ENCODE results near the gene RALGAPA2. TPM values are rescaled to one million over a fixed set of nuclear protein-coding genes. Genes with fewer than 3 reads are reported as not detected.

The RALGAPA2 gene
- total and polyA plus RNA-seq, 8 donors, result 9.6 to 41.7 (median 24.5) TPM

DNA sequence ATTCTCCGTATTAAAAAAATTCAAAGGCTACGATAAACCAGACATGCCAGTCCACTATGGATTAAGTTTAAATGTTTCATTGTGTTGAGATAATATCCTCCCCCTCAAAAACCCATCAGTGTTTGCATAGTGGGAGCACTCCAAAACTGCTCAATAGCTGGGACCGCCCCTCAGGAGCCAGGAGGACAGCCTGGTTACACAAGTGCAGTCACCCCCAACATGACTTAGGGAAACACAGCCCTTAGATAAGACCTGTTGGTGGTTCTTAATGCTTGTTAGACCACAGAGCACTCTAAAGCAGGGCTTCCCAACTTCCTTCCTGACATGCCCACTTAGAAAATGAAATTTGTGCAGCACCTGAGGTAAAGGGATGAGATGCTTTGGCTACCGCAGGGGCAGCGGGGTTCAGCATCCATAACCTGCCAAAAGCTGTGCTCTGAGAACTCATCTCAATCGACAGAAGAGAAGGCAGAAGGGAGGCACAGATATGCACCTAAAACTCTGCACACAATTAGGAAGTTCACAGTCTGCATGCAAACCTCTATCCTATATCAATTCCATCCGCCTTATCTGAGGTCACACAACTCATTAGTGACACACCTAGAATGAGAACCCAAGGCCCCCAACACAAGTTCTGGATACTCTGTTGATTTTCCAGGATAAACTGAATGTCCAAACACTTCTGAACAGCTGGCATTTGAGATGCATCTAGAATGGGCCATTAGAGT lies 74.3 kb downstream of the RALGAPA2 start:
- TF ChIP-seq, protein P1, sequence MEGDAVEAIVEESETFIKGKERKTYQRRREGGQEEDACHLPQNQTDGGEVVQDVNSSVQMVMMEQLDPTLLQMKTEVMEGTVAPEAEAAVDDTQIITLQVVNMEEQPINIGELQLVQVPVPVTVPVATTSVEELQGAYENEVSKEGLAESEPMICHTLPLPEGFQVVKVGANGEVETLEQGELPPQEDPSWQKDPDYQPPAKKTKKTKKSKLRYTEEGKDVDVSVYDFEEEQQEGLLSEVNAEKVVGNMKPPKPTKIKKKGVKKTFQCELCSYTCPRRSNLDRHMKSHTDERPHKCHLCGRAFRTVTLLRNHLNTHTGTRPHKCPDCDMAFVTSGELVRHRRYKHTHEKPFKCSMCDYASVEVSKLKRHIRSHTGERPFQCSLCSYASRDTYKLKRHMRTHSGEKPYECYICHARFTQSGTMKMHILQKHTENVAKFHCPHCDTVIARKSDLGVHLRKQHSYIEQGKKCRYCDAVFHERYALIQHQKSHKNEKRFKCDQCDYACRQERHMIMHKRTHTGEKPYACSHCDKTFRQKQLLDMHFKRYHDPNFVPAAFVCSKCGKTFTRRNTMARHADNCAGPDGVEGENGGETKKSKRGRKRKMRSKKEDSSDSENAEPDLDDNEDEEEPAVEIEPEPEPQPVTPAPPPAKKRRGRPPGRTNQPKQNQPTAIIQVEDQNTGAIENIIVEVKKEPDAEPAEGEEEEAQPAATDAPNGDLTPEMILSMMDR (IDR thresholded peaks at IDR 0.05), result no peak
- Histone ChIP-seq H3K4me1 (no peaks in the 10 kb centered on the region), H3K27me3 (no peaks in the 10 kb centered on the region), H3K4me3 (no peak overlapping the region), H3K36me3 (peaks cover 0 to 41% (median 2%) of the 10 kb centered on the region in 3 donors), H3K27ac (no peak overlapping the region), H3K9me3 (no peaks in the 10 kb centered on the region)
- intact Hi-C loops (cut with DNase I), result no loop called here
- 91 to 95% methylated on average over 7 of the region's 7 CpGs for WGBS, 2 donors
- FAIRE-seq, result no peak
- no peak for DNase-seq
- ATAC-seq, result no peak

DNA sequence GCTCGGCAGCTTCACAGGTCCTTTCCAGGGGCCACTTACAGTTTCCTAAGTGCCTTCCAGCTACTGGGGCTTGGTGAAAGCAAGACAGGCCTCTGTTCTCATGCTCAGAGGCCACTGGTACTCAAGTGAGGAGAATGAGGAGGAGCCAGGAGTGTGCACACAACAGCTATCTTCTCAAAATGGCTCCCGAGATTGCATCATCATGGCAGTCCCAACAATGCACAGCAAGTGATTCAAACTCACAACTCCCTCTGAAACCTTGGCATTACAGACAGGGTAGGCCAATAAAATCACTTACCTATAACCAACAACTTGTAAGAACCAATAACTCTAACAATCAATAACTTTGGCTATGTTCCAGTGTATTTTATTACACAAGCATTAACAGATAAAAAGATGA lies 77.4 kb downstream of the RALGAPA2 start:
- Histone ChIP-seq H3K9me3 (no peaks in the 10 kb centered on the region), H3K4me1 (no peaks in the 10 kb centered on the region), H3K27ac (no peak overlapping the region), H3K36me3 (peaks cover 0 to 54% (median 2%) of the 10 kb centered on the region in 3 donors), H3K27me3 (no peaks in the 10 kb centered on the region), H3K4me3 (no peak overlapping the region)
- ATAC-seq (no peak), DNase-seq (no peak), FAIRE-seq (no peak)
- intact Hi-C loops (cut with DNase I), result no loop called here
- TF ChIP-seq, protein P1 (IDR thresholded peaks at IDR 0.05), result no peak
- WGBS, 2 donors, result 94 to 96% methylated on average over 2 of the region's 2 CpGs

GRCh38 chr20:20632644-20633043 lies 79.8 kb downstream of the RALGAPA2 start:
- no peak for FAIRE-seq
- Histone ChIP-seq H3K4me1 (no peaks in the 10 kb centered on the region), H3K27me3 (no peaks in the 10 kb centered on the region), H3K36me3 (peaks cover 0 to 38% (median 6%) of the 10 kb centered on the region in 3 donors), H3K27ac (no peak overlapping the region), H3K9me3 (no peaks in the 10 kb centered on the region), H3K4me3 (no peak overlapping the region)
- DNase-seq, result no peak
- TF ChIP-seq, protein P1 (IDR thresholded peaks at IDR 0.05), result no peak
- ATAC-seq, result no peak
- 89 to 93% methylated on average over 2 of the region's 2 CpGs for WGBS, 2 donors
- intact Hi-C loops (cut with DNase I), result no loop called here

GRCh38 chr20:20630551-20630950 lies 81.9 kb downstream of the RALGAPA2 start:
- Histone ChIP-seq H3K27ac (no peak overlapping the region), H3K36me3 (peaks cover 0 to 42% (median 6%) of the 10 kb centered on the region in 3 donors), H3K4me3 (no peak overlapping the region), H3K4me1 (no peaks in the 10 kb centered on the region), H3K27me3 (no peaks in the 10 kb centered on the region), H3K9me3 (no peaks in the 10 kb centered on the region)
- no peak for DNase-seq
- TF ChIP-seq, protein P1 (IDR thresholded peaks at IDR 0.05), result no peak
- no peak for FAIRE-seq
- 94 to 97% methylated on average over 4 of the region's 4 CpGs for WGBS, 2 donors
- intact Hi-C loops (cut with DNase I), result no loop called here
- ATAC-seq, result no peak

DNA sequence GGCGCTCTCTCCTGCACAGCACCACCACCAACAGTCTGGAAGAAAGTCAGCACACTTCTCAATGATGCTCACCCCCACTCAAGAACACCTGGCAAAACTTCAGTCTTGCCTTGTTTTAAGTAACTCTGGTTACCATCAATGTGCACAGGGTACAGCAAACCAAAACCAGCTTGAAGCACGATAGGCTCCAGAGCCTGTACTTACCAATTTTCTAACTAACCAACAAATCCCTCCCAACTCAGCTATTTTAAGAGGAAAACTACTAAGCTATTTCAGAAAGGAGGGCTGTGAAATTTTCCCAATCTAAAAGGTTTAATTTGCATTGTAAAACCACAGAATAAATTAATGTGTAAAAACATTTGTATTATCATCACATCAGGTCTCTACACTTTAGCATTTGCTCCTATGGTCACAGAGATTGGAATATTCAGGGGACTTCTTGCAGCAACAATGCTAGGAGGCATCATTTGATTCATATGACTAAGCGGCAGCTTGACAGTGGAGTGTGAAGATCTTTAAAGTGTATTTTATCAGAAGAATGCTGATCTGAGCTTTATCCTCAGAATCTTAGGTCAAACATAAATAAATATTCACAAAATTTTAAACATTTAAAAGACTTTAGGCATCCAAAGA lies 82.8 kb downstream of the RALGAPA2 start:
- 97 to 99% methylated on average over 3 of the region's 3 CpGs for WGBS, 2 donors
- Histone ChIP-seq H3K4me1 (no peaks in the 10 kb centered on the region), H3K27me3 (no peaks in the 10 kb centered on the region), H3K27ac (no peak overlapping the region), H3K4me3 (no peak overlapping the region), H3K36me3 (peaks cover 0 to 41% (median 4%) of the 10 kb centered on the region in 3 donors), H3K9me3 (no peaks in the 10 kb centered on the region)
- FAIRE-seq, result no peak
- intact Hi-C loops (cut with DNase I), result no loop called here
- ATAC-seq, result no peak
- TF ChIP-seq, protein P1 (IDR thresholded peaks at IDR 0.05), result no peak
- no peak for DNase-seq

Measured in pancreas (tissue), 10 donors.